ENCODE data around the gene PHKA1.
"Not testable (repeated sequence)": the region's sequence is repeated elsewhere in the genome, so short reads cannot be mapped to it uniquely, and the experiment has no call there.

Gene PHKA1

GRCh38 chrX:72712094-72712755 is 1.9 kb downstream of the PHKA1 start:
- Histone ChIP-seq H3K27ac (ENCODE audit: low read depth, low read length) (no peak overlapping the region), H3K4me3 (ENCODE audit: low read depth in 1 of 2, low read length in 2 of 2) (peak overlapping the region in 1 of 2 donors; percentile 18), H3K9ac (ENCODE audit: low read length) (no peak overlapping the region), H3K4me1 (ENCODE audit: insufficient read depth, low read length) (no peaks in the 10 kb centered on the region), H3K36me3 (ENCODE audit: insufficient read depth, low read length) (no peaks in the 10 kb centered on the region), H3K27me3 (ENCODE audit: control insufficient read depth in 1 of 2, insufficient read depth in 2 of 2, low read length in 2 of 2) (no peaks in the 10 kb centered on the region), H3K9me3 (ENCODE audit: low read length) (no peaks in the 10 kb centered on the region)

- no peaks in the 10 kb centered on the region for H3K9me3 ChIP-seq (ENCODE audit: low read length)
- no peak overlapping the region for H3K27ac ChIP-seq (ENCODE audit: low read depth, low read length)
- no peaks in the 10 kb centered on the region for H3K36me3 ChIP-seq (ENCODE audit: insufficient read depth, low read length)
- no peaks in the 10 kb centered on the region for H3K27me3 ChIP-seq (ENCODE audit: control insufficient read depth in 1 of 2, insufficient read depth in 2 of 2, low read length in 2 of 2)
- H3K9ac ChIP-seq (ENCODE audit: low read length): no peak overlapping the region
- H3K4me1 ChIP-seq (ENCODE audit: insufficient read depth, low read length): no peaks in the 10 kb centered on the region
- H3K4me3 ChIP-seq (ENCODE audit: low read depth in 1 of 2, low read length in 2 of 2): no peak overlapping the region
These were observed 8.3 kb downstream of the PHKA1 start for GRCh38 chrX:72705814-72706213.

- Histone ChIP-seq H3K9me3 (ENCODE audit: low read length) (no peaks in the 10 kb centered on the region), H3K27me3 (ENCODE audit: control insufficient read depth in 1 of 2, insufficient read depth in 2 of 2, low read length in 2 of 2) (no peaks in the 10 kb centered on the region), H3K4me1 (ENCODE audit: insufficient read depth, low read length) (no peaks in the 10 kb centered on the region), H3K4me3 (ENCODE audit: low read depth in 1 of 2, low read length in 2 of 2) (no peak overlapping the region), H3K36me3 (ENCODE audit: insufficient read depth, low read length) (no peaks in the 10 kb centered on the region), H3K9ac (ENCODE audit: low read length) (no peak overlapping the region), H3K27ac (ENCODE audit: low read depth, low read length) (no peak overlapping the region)
These were observed 9.0 kb downstream of the PHKA1 start for GRCh38 chrX:72705111-72705510.

GRCh38 chrX:72694170-72694569 is 19.9 kb downstream of the PHKA1 start:
- Histone ChIP-seq H3K9ac (ENCODE audit: low read length) (no peak overlapping the region), H3K4me1 (ENCODE audit: insufficient read depth, low read length) (no peaks in the 10 kb centered on the region)

GRCh38 chrX:72693477-72693876 is 20.6 kb downstream of the PHKA1 start:
- H3K9me3 ChIP-seq (ENCODE audit: low read length): no peaks in the 10 kb centered on the region
- no peak overlapping the region for H3K4me3 ChIP-seq (ENCODE audit: low read depth in 1 of 2, low read length in 2 of 2)
- no peaks in the 10 kb centered on the region for H3K4me1 ChIP-seq (ENCODE audit: insufficient read depth, low read length)
- H3K36me3 ChIP-seq (ENCODE audit: insufficient read depth, low read length): no peaks in the 10 kb centered on the region
- no peak overlapping the region for H3K27ac ChIP-seq (ENCODE audit: low read depth, low read length)
- H3K27me3 ChIP-seq (ENCODE audit: control insufficient read depth in 1 of 2, insufficient read depth in 2 of 2, low read length in 2 of 2): no peaks in the 10 kb centered on the region
- H3K9ac ChIP-seq (ENCODE audit: low read length): no peak overlapping the region

More at GRCh38 chrX:72694170-72694569, 19.9 kb downstream of the PHKA1 start:
- Histone ChIP-seq H3K9me3 (ENCODE audit: low read length) (no peaks in the 10 kb centered on the region), H3K4me3 (ENCODE audit: low read depth in 1 of 2, low read length in 2 of 2) (no peak overlapping the region), H3K27ac (ENCODE audit: low read depth, low read length) (no peak overlapping the region), H3K36me3 (ENCODE audit: insufficient read depth, low read length) (no peaks in the 10 kb centered on the region), H3K27me3 (ENCODE audit: control insufficient read depth in 1 of 2, insufficient read depth in 2 of 2, low read length in 2 of 2) (no peaks in the 10 kb centered on the region)

- no peaks in the 10 kb centered on the region for H3K4me1 ChIP-seq (ENCODE audit: insufficient read depth, low read length)
- no peak overlapping the region for H3K27ac ChIP-seq (ENCODE audit: low read depth, low read length)
- H3K9ac ChIP-seq (ENCODE audit: low read length): no peak overlapping the region
- H3K27me3 ChIP-seq (ENCODE audit: control insufficient read depth in 1 of 2, insufficient read depth in 2 of 2, low read length in 2 of 2): no peaks in the 10 kb centered on the region
- H3K36me3 ChIP-seq (ENCODE audit: insufficient read depth, low read length): no peaks in the 10 kb centered on the region
- no peak overlapping the region for H3K4me3 ChIP-seq (ENCODE audit: low read depth in 1 of 2, low read length in 2 of 2)
- no peaks in the 10 kb centered on the region for H3K9me3 ChIP-seq (ENCODE audit: low read length)
These were observed 26.7 kb downstream of the PHKA1 start for GRCh38 chrX:72687396-72687795.

- Histone ChIP-seq H3K27me3 (ENCODE audit: control insufficient read depth in 1 of 2, insufficient read depth in 2 of 2, low read length in 2 of 2) (no peaks in the 10 kb centered on the region), H3K9me3 (ENCODE audit: low read length) (no peaks in the 10 kb centered on the region), H3K36me3 (ENCODE audit: insufficient read depth, low read length) (no peaks in the 10 kb centered on the region), H3K9ac (ENCODE audit: low read length) (no peak overlapping the region), H3K4me3 (ENCODE audit: low read depth in 1 of 2, low read length in 2 of 2) (no peak overlapping the region), H3K4me1 (ENCODE audit: insufficient read depth, low read length) (no peaks in the 10 kb centered on the region), H3K27ac (ENCODE audit: low read depth, low read length) (no peak overlapping the region)
These were observed 28.2 kb downstream of the PHKA1 start for GRCh38 chrX:72685810-72686456.

- Histone ChIP-seq H3K9ac (ENCODE audit: low read length) (no peak overlapping the region), H3K9me3 (ENCODE audit: low read length) (no peaks in the 10 kb centered on the region), H3K36me3 (ENCODE audit: insufficient read depth, low read length) (no peaks in the 10 kb centered on the region), H3K27me3 (ENCODE audit: control insufficient read depth in 1 of 2, insufficient read depth in 2 of 2, low read length in 2 of 2) (no peaks in the 10 kb centered on the region), H3K4me1 (ENCODE audit: insufficient read depth, low read length) (no peaks in the 10 kb centered on the region), H3K4me3 (ENCODE audit: low read depth in 1 of 2, low read length in 2 of 2) (no peak overlapping the region), H3K27ac (ENCODE audit: low read depth, low read length) (no peak overlapping the region)
These were observed 29.1 kb downstream of the PHKA1 start for GRCh38 chrX:72685018-72685417.

- H3K9me3 ChIP-seq (ENCODE audit: low read length): no peaks in the 10 kb centered on the region
These were observed 30.5 kb downstream of the PHKA1 start for GRCh38 chrX:72683631-72684030.

GRCh38 chrX:72676465-72676864 is 37.6 kb downstream of the PHKA1 start:
- Histone ChIP-seq H3K36me3 (ENCODE audit: insufficient read depth, low read length) (no peaks in the 10 kb centered on the region), H3K4me3 (ENCODE audit: low read depth in 1 of 2, low read length in 2 of 2) (no peak overlapping the region), H3K4me1 (ENCODE audit: insufficient read depth, low read length) (no peaks in the 10 kb centered on the region), H3K9ac (ENCODE audit: low read length) (no peak overlapping the region), H3K27ac (ENCODE audit: low read depth, low read length) (no peak overlapping the region), H3K9me3 (ENCODE audit: low read length) (no peaks in the 10 kb centered on the region), H3K27me3 (ENCODE audit: control insufficient read depth in 1 of 2, insufficient read depth in 2 of 2, low read length in 2 of 2) (no peaks in the 10 kb centered on the region)

More at GRCh38 chrX:72683631-72684030, 30.5 kb downstream of the PHKA1 start:
- H3K27ac ChIP-seq (ENCODE audit: low read depth, low read length): no peak overlapping the region
- no peaks in the 10 kb centered on the region for H3K4me1 ChIP-seq (ENCODE audit: insufficient read depth, low read length)
- H3K9ac ChIP-seq (ENCODE audit: low read length): no peak overlapping the region
- H3K27me3 ChIP-seq (ENCODE audit: control insufficient read depth in 1 of 2, insufficient read depth in 2 of 2, low read length in 2 of 2): no peaks in the 10 kb centered on the region
- no peak overlapping the region for H3K4me3 ChIP-seq (ENCODE audit: low read depth in 1 of 2, low read length in 2 of 2)
- no peaks in the 10 kb centered on the region for H3K36me3 ChIP-seq (ENCODE audit: insufficient read depth, low read length)

- H3K9ac ChIP-seq (ENCODE audit: low read length); H3K27me3 ChIP-seq (ENCODE audit: control insufficient read depth in 1 of 2, insufficient read depth in 2 of 2, low read length in 2 of 2); H3K9me3 ChIP-seq (ENCODE audit: low read length); H3K4me3 ChIP-seq (ENCODE audit: low read depth in 1 of 2, low read length in 2 of 2); H3K4me1 ChIP-seq (ENCODE audit: insufficient read depth, low read length); H3K36me3 ChIP-seq (ENCODE audit: insufficient read depth, low read length); H3K27ac ChIP-seq (ENCODE audit: low read depth, low read length): not testable (repeated sequence)
These were observed 40.2 kb downstream of the PHKA1 start for GRCh38 chrX:72673951-72674350.

GRCh38 chrX:72669508-72669907 is 44.6 kb downstream of the PHKA1 start:
- not testable (repeated sequence) for H3K27ac ChIP-seq (ENCODE audit: low read depth, low read length); H3K27me3 ChIP-seq (ENCODE audit: control insufficient read depth in 1 of 2, insufficient read depth in 2 of 2, low read length in 2 of 2); H3K9me3 ChIP-seq (ENCODE audit: low read length); H3K4me1 ChIP-seq (ENCODE audit: insufficient read depth, low read length); H3K9ac ChIP-seq (ENCODE audit: low read length); H3K36me3 ChIP-seq (ENCODE audit: insufficient read depth, low read length); H3K4me3 ChIP-seq (ENCODE audit: low read depth in 1 of 2, low read length in 2 of 2)
